ENCODE measurements around the gene TERB1. TPM values are rescaled to one million over a fixed set of nuclear protein-coding genes. Genes with fewer than 3 reads are reported as not detected.

Gene TERB1
- total RNA-seq, 4 donors from 2014 or later = not detected

DNA sequence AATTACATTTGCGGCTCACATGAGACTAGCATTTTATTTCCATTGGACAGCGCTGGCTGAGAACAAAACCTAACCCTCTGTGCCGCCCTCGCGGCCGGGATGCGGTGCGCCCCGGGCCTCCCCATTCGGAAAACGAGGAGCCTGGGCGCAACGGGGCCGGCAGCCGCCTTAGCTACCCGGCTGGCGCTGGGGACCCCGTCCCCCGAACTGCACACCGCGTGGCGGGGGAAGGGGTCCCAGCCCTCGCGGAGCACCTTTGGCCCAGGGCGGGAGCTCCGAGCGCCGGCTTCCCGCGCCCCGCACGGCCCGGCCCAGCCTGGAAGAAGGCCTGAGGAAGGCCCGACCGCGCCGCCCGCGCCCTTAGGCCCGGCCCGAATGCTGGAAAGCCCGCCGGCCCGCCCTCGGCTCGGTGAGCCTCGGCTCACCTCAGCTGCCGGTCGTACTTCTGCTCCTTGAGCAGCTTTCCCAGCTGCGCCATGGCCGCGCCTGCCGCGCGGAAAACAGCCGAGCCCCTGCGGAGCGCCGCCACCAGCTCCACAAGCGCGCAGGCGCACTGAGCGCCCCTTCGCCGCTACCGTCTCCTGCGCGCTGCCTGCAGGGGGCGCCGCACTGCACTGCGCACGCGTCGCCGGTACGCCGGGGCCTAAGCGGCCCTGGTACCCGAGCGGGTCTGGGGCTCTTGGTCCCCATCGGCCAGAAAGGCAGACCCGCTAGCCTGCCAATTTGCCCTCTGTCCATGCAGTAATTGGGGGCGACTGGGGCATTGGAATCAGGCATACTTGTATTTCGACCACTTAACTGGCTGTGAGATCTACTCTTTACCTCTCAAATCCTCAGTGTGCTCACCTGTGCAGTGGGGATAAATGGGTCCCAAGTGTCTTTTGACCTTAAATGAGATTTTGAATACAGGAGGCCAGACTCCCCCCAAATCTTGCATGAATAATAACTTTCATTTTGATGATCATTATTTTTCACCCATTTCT, 29.3 kb upstream of the TERB1 start, which contains the start of gene NAE1:
Gene NAE1 (minus strand): TSS at position 555 of the 983 bp plus-strand sequence. CDS start 77 bp downstream, at position 478.
- TF ChIP-seq POLR2A (IDR thresholded peaks at IDR 0.05) (peak in 1 of 2 donors; percentile 74), EP300 (IDR thresholded peaks at IDR 0.05) (no peak), POLR2AphosphoS5 (IDR thresholded peaks at IDR 0.05) (peak; percentile 36 to 87 (median 66))
- TF ChIP-seq, protein P1, sequence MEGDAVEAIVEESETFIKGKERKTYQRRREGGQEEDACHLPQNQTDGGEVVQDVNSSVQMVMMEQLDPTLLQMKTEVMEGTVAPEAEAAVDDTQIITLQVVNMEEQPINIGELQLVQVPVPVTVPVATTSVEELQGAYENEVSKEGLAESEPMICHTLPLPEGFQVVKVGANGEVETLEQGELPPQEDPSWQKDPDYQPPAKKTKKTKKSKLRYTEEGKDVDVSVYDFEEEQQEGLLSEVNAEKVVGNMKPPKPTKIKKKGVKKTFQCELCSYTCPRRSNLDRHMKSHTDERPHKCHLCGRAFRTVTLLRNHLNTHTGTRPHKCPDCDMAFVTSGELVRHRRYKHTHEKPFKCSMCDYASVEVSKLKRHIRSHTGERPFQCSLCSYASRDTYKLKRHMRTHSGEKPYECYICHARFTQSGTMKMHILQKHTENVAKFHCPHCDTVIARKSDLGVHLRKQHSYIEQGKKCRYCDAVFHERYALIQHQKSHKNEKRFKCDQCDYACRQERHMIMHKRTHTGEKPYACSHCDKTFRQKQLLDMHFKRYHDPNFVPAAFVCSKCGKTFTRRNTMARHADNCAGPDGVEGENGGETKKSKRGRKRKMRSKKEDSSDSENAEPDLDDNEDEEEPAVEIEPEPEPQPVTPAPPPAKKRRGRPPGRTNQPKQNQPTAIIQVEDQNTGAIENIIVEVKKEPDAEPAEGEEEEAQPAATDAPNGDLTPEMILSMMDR (IDR thresholded peaks at IDR 0.05) = peak; percentile 91 to 99
- Histone ChIP-seq H3K36me3 (peaks cover 15% of the 10 kb centered on the region), H3K4me1 (peaks cover 9% of the 10 kb centered on the region), H3K4me3 (peak within 1 kb of the TSS; percentile 85), H3K27ac (peak within 1 kb of the TSS; percentile 92), H3K27me3 (no peaks in the 10 kb centered on the region), H3K9me3 (no peaks in the 10 kb centered on the region)
- peak; percentile 82 to 86 for DNase-seq (ENCODE audit: low spot score in 2 of 2)
- 1% methylated on average over 29 of the region's 84 CpGs for WGBS

DNA sequence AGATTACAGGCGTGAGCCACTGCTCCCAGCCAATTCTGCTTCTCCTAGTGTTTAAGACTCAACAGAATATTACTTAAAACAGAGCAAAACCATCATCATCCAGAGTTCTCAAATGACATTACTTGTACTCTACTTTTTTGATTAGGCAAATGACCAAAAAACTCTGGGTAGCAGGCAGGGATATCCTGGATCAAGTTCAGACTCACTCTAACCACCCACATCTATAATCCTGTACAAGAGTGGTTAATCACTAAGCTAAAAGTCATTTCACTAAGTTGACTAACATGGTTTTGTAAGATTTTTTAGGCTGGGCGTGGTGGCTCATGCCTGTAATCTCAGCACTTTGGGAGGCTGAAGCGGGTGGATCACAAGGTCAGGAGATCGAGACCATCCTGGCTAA, 22.6 kb upstream of the TERB1 start:
- no peaks in the 10 kb centered on the region for H3K9me3 ChIP-seq
- H3K27ac ChIP-seq = no peak overlapping the region
- H3K27me3 ChIP-seq = no peaks in the 10 kb centered on the region
- H3K4me3 ChIP-seq = no peak overlapping the region
- peaks cover 65% of the 10 kb centered on the region for H3K36me3 ChIP-seq
- 96% methylated on average over 4 of the region's 4 CpGs for WGBS
- no peaks in the 10 kb centered on the region for H3K4me1 ChIP-seq
- TF ChIP-seq EP300 (IDR thresholded peaks at IDR 0.05) = no peak
- TF ChIP-seq, protein P1 (IDR thresholded peaks at IDR 0.05) = no peak
- no peak for TF ChIP-seq POLR2AphosphoS5 (IDR thresholded peaks at IDR 0.05)
- TF ChIP-seq POLR2A (IDR thresholded peaks at IDR 0.05) = no peak
- no peak for DNase-seq (ENCODE audit: low spot score in 2 of 2)

DNA sequence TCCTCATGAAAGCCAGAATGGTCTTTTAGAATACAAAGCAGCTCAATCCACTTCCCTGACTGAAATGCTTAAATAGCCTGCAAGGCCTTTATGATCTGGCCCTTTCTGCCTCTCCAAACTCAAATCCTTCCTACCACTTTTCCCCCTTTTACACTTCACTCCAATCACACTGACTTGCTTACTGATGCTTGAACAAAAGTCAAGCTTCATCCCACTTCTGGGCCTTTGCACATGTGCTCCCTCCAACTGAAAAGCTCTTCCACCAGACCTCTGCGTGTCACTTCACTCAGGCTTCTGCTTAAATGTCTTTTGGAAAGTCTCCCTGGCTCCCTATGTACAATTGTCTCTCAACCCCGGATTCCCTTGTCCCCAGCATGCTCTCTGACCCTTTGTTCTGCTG, 13.3 kb upstream of the TERB1 start:
- Histone ChIP-seq H3K27me3 (no peaks in the 10 kb centered on the region), H3K4me3 (no peak overlapping the region), H3K4me1 (no peaks in the 10 kb centered on the region), H3K36me3 (peaks cover 94% of the 10 kb centered on the region), H3K27ac (no peak overlapping the region), H3K9me3 (no peaks in the 10 kb centered on the region)
- WGBS = 91% methylated on average over 2 of the region's 2 CpGs
- TF ChIP-seq, protein P1 (IDR thresholded peaks at IDR 0.05) = no peak
- TF ChIP-seq POLR2A (IDR thresholded peaks at IDR 0.05) = no peak
- no peak for TF ChIP-seq POLR2AphosphoS5 (IDR thresholded peaks at IDR 0.05)
- no peak for TF ChIP-seq EP300 (IDR thresholded peaks at IDR 0.05)
- DNase-seq (ENCODE audit: low spot score in 2 of 2) = no peak

DNA sequence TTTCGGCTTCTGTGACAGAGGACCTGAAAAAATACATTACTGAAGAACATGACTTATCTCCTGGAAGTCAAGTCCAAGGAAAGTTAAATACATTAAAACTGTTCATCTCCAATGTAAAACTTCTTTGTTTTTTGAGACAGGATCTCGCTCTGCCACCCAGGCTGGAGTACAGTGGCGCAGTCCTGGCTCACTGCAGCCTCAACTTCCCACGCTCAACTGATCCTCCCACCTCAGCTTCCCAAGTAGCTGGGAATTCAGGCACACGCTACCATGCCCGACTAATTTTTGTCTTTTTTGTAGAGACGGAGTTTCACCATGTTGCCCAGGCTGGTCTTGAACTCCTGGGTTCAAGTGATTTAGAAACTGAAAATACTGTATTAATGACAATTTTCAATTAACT, 9.7 kb upstream of the TERB1 start:
- H3K27ac ChIP-seq = no peak overlapping the region
- no peak overlapping the region for H3K4me3 ChIP-seq
- H3K36me3 ChIP-seq = peaks cover 91% of the 10 kb centered on the region
- no peaks in the 10 kb centered on the region for H3K9me3 ChIP-seq
- DNase-seq (ENCODE audit: low spot score in 2 of 2) = no peak
- no peaks in the 10 kb centered on the region for H3K4me1 ChIP-seq
- H3K27me3 ChIP-seq = no peaks in the 10 kb centered on the region
- whole genome bisulfite sequencing = 90% methylated on average over 7 of the region's 7 CpGs
- no peak for TF ChIP-seq POLR2AphosphoS5 (IDR thresholded peaks at IDR 0.05)
- no peak for TF ChIP-seq EP300 (IDR thresholded peaks at IDR 0.05)
- TF ChIP-seq POLR2A (IDR thresholded peaks at IDR 0.05) = no peak
- TF ChIP-seq, protein P1 (IDR thresholded peaks at IDR 0.05) = no peak

DNA sequence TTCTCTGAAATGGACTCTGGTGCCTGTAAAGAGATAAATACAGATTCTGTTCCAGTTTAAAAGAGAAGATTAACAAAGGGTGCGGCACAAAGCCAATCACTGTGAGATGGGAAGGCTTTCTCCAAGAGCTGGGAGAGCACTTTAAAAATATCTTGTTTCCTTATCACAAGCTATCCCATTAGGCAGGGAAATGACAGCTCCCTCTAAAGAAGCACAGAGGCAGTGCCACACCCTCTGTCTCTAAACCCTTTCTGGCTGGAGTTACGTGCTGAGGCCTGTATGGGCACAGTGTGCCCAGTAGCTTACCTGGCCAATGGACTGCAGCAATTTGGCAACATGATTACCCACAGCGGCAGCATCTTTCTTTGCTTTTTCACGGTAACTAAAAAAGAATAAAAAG, 9.0 kb upstream of the TERB1 start:
- TF ChIP-seq, protein P1 (IDR thresholded peaks at IDR 0.05) = no peak
- Histone ChIP-seq H3K27ac (no peak overlapping the region), H3K36me3 (peaks cover 90% of the 10 kb centered on the region), H3K4me3 (no peak overlapping the region), H3K4me1 (no peaks in the 10 kb centered on the region), H3K27me3 (no peaks in the 10 kb centered on the region), H3K9me3 (no peaks in the 10 kb centered on the region)
- DNase-seq (ENCODE audit: low spot score in 2 of 2) = no peak
- WGBS = 70% methylated on average over 4 of the region's 4 CpGs
